ENCODE data around the gene PCP2.

DNA sequence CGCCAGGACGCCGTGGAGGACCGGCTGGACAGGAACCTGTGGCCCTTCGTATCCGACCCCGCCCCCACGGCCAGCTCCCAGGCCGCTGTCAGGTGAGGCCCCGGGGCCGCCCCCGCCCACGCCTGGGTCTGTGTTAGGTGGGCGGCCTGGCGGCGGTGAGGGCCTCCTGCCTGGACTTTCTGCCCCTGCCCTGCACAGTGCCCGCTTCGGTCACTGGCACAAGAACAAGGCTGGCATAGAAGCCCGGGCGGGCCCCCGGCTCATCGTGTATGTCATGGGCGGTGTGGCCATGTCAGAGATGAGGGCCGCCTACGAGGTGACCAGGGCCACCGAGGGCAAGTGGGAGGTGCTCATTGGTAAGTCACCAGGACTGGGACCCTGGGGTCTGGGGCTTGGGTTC, 13.6 kb upstream of the PCP2 start:
- TF ChIP-seq, protein P1, sequence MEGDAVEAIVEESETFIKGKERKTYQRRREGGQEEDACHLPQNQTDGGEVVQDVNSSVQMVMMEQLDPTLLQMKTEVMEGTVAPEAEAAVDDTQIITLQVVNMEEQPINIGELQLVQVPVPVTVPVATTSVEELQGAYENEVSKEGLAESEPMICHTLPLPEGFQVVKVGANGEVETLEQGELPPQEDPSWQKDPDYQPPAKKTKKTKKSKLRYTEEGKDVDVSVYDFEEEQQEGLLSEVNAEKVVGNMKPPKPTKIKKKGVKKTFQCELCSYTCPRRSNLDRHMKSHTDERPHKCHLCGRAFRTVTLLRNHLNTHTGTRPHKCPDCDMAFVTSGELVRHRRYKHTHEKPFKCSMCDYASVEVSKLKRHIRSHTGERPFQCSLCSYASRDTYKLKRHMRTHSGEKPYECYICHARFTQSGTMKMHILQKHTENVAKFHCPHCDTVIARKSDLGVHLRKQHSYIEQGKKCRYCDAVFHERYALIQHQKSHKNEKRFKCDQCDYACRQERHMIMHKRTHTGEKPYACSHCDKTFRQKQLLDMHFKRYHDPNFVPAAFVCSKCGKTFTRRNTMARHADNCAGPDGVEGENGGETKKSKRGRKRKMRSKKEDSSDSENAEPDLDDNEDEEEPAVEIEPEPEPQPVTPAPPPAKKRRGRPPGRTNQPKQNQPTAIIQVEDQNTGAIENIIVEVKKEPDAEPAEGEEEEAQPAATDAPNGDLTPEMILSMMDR (IDR thresholded peaks at IDR 0.05): no peak
- TF ChIP-seq SIN3A (IDR thresholded peaks at IDR 0.05; ENCODE audit: borderline replicate concordance, insufficient read depth, low read depth, low read length) (no peak), POLR2AphosphoS5 (IDR thresholded peaks at IDR 0.05; ENCODE audit: low read depth, low read length) (no peak)
- TF ChIP-seq, protein P2, sequence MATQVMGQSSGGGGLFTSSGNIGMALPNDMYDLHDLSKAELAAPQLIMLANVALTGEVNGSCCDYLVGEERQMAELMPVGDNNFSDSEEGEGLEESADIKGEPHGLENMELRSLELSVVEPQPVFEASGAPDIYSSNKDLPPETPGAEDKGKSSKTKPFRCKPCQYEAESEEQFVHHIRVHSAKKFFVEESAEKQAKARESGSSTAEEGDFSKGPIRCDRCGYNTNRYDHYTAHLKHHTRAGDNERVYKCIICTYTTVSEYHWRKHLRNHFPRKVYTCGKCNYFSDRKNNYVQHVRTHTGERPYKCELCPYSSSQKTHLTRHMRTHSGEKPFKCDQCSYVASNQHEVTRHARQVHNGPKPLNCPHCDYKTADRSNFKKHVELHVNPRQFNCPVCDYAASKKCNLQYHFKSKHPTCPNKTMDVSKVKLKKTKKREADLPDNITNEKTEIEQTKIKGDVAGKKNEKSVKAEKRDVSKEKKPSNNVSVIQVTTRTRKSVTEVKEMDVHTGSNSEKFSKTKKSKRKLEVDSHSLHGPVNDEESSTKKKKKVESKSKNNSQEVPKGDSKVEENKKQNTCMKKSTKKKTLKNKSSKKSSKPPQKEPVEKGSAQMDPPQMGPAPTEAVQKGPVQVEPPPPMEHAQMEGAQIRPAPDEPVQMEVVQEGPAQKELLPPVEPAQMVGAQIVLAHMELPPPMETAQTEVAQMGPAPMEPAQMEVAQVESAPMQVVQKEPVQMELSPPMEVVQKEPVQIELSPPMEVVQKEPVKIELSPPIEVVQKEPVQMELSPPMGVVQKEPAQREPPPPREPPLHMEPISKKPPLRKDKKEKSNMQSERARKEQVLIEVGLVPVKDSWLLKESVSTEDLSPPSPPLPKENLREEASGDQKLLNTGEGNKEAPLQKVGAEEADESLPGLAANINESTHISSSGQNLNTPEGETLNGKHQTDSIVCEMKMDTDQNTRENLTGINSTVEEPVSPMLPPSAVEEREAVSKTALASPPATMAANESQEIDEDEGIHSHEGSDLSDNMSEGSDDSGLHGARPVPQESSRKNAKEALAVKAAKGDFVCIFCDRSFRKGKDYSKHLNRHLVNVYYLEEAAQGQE (IDR thresholded peaks at IDR 0.05; ENCODE audit: insufficient read depth in 1 of 2, low read depth in 2 of 2, low read length in 1 of 2): no peak
